HG03342 (cell line): ENCODE data around the gene VTI1A.

Experiments used
- ATAC-seq: cut with Tn5 transposase; IDR thresholded peaks from one replicate; pipeline ENCODE4 v1.9.1; 2021; ENCODE audit warnings: mild to moderate bottlenecking, moderate library complexity; ENCODE audit not compliant: unreplicated experiment

VTI1A gene

GRCh38 chr10:112821038-112821437 lies 374.0 kb downstream of the VTI1A start:
- ATAC-seq: no peak

- no peak for ATAC-seq
Observed at GRCh38 chr10:112821663-112822062, 374.6 kb downstream of the VTI1A start.

DNA sequence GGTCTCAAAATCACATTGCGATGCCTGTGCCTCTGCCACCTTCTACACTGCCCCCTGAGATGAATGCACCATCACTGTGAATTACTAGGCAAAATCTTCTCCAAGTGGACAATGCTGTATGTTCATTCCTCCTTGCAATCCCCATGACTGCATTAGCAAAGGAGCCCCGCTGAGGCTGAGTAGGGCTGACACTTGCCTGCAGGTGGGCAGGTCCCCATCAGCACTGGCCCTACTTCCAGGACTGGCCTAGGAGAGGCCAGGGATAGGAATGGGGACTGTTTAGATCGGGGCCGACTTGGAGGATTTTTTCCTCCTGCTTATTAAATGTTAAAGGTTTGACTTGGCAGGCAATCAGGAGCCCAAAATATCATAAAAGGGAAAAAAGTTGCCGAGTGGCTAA lies 376.0 kb downstream of the VTI1A start:
- ATAC-seq: no peak

GRCh38 chr10:112823604-112824003 lies 376.6 kb downstream of the VTI1A start:
- ATAC-seq: no peak

DNA sequence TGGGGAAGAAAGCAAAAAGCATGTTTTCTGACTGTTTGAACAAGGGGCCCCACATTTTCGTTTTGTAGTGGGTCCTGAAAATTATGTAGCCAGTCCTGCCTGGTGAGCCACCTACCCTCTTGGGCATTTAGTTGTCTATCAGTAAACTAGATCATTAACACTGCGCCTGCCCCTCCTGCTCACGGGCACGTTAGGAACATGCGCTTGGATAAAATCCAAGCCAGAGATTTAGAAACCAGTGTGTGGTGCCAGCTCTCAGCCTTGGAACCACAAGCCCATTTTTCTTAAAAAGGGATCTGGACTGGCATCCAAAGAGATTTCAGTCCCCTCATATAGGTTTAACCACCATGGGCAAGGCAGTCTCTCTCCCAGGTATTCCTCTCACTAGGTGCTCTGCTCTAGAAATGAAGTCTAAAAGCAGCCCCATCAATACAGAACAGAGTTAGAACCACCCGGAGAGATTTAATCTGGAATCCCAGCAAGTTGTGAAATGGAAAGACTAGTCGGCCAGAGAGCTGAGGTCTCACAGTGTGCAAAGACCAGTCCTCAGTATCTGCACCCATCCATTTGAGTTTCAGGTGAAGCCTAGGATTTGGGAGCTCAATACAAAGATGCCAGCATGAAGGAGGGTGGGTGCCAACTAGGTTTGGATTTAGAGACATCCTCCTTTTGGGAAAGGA lies 379.1 kb downstream of the VTI1A start:
- ATAC-seq: no peak

DNA sequence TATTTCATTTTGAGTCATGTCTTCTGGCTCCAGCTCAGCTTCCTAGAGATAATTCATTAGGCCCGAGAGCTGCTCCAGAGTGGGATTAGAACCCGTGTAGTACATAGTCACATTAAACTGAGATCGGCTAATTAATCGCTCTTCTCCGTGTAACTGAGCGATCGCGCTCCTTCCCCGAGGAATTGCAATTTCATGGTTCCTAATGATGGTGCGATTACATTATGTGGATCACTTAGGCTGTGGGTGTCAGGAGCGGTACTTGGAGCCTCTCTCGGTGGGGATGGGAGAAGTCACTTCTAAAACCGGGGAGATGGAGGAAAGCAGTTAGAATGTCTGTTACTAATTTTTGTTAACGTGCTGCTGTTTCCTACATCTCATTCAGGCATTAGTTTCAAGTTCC lies 380.1 kb downstream of the VTI1A start:
- ATAC-seq: no peak

GRCh38 chr10:112827951-112828350 lies 380.9 kb downstream of the VTI1A start:
- ATAC-seq: no peak

DNA sequence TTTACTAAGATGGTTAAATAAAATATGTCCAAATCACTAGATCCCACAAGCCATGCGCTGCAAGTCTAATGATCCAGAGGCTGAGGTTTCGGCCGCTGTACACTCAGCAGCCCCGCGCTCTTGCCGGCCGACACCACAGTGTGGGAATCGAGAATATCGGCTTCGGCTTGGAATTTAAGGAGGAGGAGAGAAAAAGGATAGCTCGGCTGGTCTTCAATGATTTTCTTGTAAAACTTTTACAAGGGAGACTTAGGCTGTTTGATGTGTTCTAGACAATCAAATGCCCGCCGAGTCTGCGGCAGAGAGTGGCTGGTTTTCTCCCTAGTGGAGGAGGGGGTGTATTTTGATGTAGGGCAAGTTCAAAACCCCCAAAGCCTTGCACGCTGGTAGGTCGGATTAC lies 384.8 kb downstream of the VTI1A start:
- ATAC-seq: no peak

DNA sequence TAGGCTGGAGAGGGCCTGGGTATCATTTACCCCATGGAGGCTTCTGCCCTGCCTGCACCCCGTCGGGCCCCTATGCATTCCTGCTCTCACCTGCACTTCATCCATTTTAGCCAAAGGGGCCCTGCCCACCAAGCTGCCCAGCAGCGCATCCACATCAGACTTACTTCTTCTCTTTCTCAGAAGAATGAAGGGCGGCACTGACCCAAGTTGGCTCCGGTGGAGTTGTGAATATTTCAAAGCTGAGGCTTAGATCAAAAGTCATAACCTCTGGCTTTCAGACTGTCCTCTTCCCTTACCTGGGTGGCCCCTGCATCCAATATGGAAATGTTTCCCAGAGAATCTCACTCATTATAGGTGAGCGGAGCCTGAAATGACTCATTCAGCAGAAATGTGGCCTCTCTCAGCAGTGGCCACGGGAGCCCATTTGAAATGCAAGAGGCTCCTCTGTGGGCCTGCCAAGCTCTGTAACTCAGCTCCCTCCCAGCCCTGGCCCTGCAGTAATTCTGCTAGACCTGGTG lies 385.4 kb downstream of the VTI1A start:
- ATAC-seq: no peak

DNA sequence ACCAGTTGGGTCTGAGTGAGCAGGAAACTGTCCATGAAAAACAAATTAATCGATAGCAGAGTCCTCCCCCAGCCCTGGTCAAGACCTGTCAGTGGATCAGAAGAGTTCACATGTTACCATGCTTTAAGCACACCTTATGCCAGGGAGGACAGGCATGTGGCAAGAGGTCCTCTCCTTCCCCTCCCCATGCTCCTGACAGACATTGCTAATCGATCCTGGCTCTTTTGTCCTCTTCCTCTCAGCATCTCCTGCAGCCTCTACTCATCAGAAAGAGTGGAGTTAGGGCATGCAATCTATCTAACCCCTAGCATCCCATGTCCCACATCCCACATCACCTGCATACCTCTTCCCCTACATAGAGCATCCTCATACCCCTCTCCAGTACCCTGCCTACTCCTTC lies 385.9 kb downstream of the VTI1A start:
- no peak for ATAC-seq

- no peak for ATAC-seq
Observed at GRCh38 chr10:112834751-112835181, 387.8 kb downstream of the VTI1A start.

DNA sequence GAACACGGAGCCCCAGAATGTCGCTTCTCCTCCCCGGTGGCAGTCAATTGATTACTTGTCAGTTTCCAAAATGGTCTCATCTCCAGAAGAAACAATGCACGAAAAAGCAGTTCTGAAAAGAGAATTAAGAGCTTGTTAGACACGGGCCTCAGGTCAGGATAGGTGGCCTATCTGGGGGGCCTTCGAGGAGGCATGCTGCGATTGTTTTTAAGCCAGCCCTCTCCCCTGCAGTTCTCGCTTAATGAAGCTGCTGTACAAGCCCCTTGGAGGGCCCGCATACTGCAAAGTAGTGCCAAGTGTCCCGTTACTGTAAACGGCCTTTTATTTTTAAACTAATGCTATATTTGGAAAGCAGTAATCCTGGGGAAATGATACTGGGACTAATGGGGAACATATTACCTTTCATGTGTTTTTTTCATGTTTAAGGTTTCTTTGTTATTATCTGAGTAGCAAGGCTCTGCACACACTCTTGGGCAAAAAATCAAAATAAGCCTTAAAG lies 388.3 kb downstream of the VTI1A start:
- ATAC-seq: no peak

DNA sequence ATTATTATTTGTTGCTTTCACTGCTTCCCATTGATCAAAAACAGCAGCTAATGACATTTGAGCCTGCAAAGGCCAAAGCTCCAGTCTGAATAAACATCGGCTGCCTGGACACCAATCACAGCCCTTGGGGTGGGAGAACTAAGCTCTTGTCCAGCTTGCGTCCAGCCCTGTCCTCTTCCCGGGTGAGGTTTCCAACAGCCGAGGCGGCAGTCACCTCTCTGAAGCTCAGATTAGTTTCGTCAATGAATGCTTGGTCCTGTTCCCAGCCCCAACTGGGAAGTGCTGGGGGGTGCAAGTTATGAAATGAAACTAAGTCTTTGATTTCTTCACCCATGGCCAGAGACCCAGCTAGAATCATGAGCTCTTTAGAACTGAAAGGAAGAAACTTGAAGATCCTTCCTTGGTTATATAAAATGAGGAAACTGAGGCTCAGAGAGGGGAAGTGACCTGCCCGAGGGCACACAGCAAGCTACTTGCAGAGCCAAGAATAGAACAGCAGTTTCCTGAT lies 389.0 kb downstream of the VTI1A start:
- ATAC-seq: no peak

GRCh38 chr10:112838784-112839481 lies 391.9 kb downstream of the VTI1A start:
- ATAC-seq: no peak

DNA sequence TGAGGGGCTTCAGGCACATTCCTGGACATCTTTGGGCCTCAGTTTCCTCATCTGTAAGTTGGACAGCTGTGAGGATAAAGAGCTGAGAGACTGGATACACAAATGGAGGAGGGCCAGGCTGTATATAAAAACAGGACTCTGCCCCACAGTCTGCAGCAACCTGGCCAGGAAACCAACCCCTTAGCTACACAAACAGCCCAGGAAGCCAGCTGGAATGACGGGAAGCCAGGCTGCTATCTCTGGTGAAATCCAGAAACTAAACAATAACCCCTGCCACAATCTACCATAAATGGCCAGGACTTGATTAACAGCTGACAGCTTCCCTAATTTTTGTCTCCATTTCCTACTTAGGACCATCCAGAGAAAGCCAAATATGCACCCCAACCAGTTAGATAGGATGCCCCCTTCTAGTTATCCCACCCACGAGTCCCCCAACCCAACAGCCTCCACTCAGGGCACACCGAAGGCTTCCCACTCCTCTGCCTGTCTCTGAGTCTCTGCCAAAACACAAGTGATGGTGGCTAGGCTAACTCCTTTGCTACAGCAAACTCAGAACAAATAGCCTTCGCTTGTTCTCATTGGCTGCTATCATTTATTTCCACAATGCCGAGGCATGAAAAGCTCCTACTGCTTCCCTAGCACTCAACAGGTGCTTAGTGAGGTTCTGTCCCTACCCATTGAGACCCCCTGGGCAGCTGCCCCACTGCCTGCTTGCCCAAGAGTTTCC lies 393.1 kb downstream of the VTI1A start:
- ATAC-seq: no peak

GRCh38 chr10:112841549-112841948 lies 394.5 kb downstream of the VTI1A start:
- ATAC-seq: no peak

DNA sequence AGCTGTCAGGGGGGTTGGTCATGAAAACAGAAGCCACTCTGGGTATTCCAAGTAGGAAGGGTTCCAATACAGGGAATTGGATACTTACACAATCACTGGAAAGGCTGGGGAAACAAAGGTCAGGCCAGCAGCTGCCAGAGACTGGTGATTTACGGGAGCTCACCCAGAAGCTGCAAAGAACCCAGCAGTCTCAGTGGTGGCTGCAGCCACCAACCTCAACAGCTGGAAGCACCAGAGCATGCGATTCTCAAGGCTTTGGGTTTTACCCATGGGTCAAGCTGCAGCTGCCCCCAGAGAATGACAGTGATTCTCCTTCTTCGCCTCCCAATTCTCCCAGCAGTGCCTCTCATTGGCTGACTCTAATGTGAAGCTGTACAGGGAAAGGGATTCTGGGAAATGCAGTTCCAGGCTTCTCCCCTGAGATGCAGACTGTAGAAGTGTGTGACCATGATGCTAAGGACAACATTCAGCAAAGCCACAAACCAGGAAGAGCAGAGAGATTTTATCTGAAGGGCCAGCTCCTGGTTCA lies 395.9 kb downstream of the VTI1A start:
- peak; percentile 95 for ATAC-seq

DNA sequence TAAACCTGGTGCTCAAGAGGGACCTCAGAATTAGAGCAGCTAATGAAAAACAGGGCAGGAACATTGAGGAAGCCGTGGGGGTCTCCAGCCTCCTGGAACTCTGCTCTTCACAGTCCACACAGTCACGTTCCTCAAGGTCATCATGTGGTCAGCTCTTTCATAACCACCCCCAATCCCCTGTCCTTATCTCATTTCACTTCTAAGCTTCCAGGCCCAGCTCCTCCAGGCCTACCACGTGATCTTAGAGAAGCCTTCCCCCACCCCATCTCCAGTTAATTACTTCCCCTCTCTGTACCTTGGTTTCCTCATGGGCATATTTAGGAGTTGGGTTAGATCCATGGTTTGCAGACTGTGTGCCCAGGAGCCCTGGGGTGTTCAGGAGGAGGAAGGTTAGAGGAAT lies 396.6 kb downstream of the VTI1A start:
- ATAC-seq: no peak

DNA sequence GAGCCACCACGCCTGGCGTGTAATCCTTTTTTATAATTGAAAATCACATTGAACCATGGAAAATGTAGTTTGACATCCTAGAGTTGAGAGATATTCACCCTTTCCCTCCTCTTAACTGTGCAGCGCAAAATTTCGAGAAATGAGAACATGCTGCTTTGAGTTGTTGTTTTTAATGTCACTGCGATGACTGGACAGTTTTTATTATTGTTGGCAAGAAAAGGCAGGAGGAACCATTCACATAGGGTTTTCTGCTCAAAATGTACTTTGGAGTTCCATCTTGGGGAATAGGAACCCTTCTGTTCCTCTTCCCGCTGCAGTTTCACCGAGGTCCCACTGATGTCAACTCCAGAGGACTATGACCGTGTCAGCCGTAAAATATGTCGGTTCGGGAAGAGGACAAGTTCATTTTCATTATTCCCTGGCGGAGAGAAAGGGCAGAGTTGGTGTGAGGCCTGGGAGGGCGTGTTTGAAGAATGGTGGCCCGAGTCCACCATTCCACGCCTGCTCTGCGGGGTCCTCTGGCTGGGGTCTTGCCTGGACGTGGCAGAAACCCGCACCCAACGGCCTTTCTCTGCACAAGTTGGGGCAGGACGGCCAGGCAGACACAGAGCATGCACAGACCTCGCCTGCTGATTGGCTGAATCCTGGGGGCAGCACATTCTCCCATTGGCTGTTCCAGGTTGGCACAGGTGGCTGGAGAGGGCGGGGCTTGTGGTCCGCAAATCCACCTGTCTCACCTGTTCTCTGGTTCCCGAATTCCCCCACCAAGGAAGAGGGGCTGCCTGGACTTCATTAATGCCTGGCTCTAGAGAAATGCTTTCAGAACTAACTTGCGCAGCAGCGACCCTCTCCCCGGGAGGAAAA lies 397.9 kb downstream of the VTI1A start:
- ATAC-seq: no peak

- ATAC-seq: no peak
Observed at GRCh38 chr10:112847778-112848177, 400.8 kb downstream of the VTI1A start.
